Liver (tissue), 9 donors: ENCODE data around the gene FYB2. TPM values are rescaled to one million over a fixed set of nuclear protein-coding genes. Genes with fewer than 3 reads are reported as not detected.

Experiments
- DNase-seq: peaks from one replicate; pipeline ENCODE4 v3.0.0-alpha.2; 2017; ENCODE audit warnings: low spot score
- H3K27ac ChIP-seq, 2 donors: one replicate each; pipeline ENCODE4 v1.7.0; 2013; ENCODE audit warnings: inconsistent platforms in 2 of 2, low read length in 2 of 2, control low read depth in 1 of 2, low read depth in 1 of 2, mild to moderate bottlenecking in 1 of 2
- H3K27me3 ChIP-seq, 4 donors: one replicate each; pipeline versions ENCODE4 v1.6.1 to v1.7.0; 2013; ENCODE audit warnings: low read length in 3 of 4, inconsistent platforms in 1 of 4, mild to moderate bottlenecking in 1 of 4, moderate library complexity in 1 of 4; ENCODE audit not compliant: control insufficient read depth in 4 of 4, insufficient read depth in 4 of 4
- H3K36me3 ChIP-seq, 4 donors: one replicate each; pipeline versions ENCODE4 v1.6.1 to v1.7.0; 2013; ENCODE audit warnings: low read length in 3 of 4, mild to moderate bottlenecking in 3 of 4, low read depth in 1 of 4, moderate library complexity in 1 of 4; ENCODE audit not compliant: control insufficient read depth in 4 of 4, insufficient read depth in 3 of 4
- H3K4me1 ChIP-seq, 4 donors: one replicate each; pipeline versions ENCODE4 v1.6.1 to v1.7.0; 2013; ENCODE audit warnings: low read length in 3 of 4, mild to moderate bottlenecking in 3 of 4, moderate library complexity in 1 of 4; ENCODE audit not compliant: control insufficient read depth in 4 of 4, insufficient read depth in 4 of 4
- H3K4me3 ChIP-seq, 3 donors: one replicate each; pipeline versions ENCODE4 v1.6.1 to v1.7.0; 2013; ENCODE audit warnings: low read length in 3 of 3, control low read depth in 1 of 3, low read depth in 1 of 3, mild to moderate bottlenecking in 1 of 3
- H3K9ac ChIP-seq, 2 donors: one replicate each; pipeline ENCODE4 v1.7.0; 2013; ENCODE audit warnings: low read length in 2 of 2, mild to moderate bottlenecking in 2 of 2, moderate library complexity in 2 of 2, control low read depth in 1 of 2, low read depth in 1 of 2
- H3K9me3 ChIP-seq, 4 donors: one replicate each; pipeline versions ENCODE4 v1.6.1 to v1.7.0; 2013; ENCODE audit warnings: low read length in 3 of 4; ENCODE audit not compliant: control insufficient read depth in 4 of 4
- EGR1 ChIP-seq, 2 donors: IDR thresholded peaks; 2 replicates each; pipeline ENCODE4 v1.6.1; 2016 to 2018; ENCODE audit warnings: antibody characterized with exemption in 2 of 2, low read depth in 2 of 2
- FOXA1 ChIP-seq: IDR thresholded peaks from 2 replicates; pipeline ENCODE4 v1.6.1; 2016; ENCODE audit warnings: antibody characterized with exemption
- FOXA2 ChIP-seq: IDR thresholded peaks from 2 replicates; pipeline ENCODE4 v1.6.1; 2016; ENCODE audit warnings: antibody characterized with exemption
- GABPA ChIP-seq, 2 donors: IDR thresholded peaks in 1 of 2; conservative IDR thresholded peaks in 1 of 2; 2 replicates each; pipeline ENCODE4 v1.6.1; 2016; ENCODE audit warnings: antibody characterized with exemption in 2 of 2, mild to moderate bottlenecking in 1 of 2, moderate library complexity in 1 of 2
- HNF4A ChIP-seq, 2 donors: conservative IDR thresholded peaks; 2 replicates each; pipeline ENCODE4 v1.6.1; 2016; ENCODE audit warnings: antibody characterized with exemption in 2 of 2, mild to moderate bottlenecking in 2 of 2
- HNF4G ChIP-seq: IDR thresholded peaks from 2 replicates; pipeline ENCODE4 v1.6.1; 2016; ENCODE audit warnings: antibody characterized with exemption
- JUND ChIP-seq, 2 donors: IDR thresholded peaks; 2 replicates each; pipeline ENCODE4 v1.6.1; 2016; ENCODE audit warnings: antibody characterized with exemption in 2 of 2
- NR2F2 ChIP-seq: IDR thresholded peaks from 2 replicates; pipeline ENCODE4 v1.6.1; 2016; ENCODE audit warnings: antibody characterized with exemption
- RAD21 ChIP-seq, 2 donors: IDR thresholded peaks; 2 replicates each; pipeline ENCODE4 v1.6.1; 2016; ENCODE audit warnings: antibody characterized with exemption in 2 of 2, mild to moderate bottlenecking in 2 of 2
- RXRA ChIP-seq, 2 donors: IDR thresholded peaks; 2 replicates each; pipeline ENCODE4 v1.6.1; 2017 to 2018; ENCODE audit warnings: antibody characterized with exemption in 2 of 2, mild to moderate bottlenecking in 1 of 2
- SP1 ChIP-seq: IDR thresholded peaks from 2 replicates; pipeline ENCODE4 v1.6.1; 2018; ENCODE audit warnings: antibody characterized with exemption, mild to moderate bottlenecking
- TAF1 ChIP-seq: conservative IDR thresholded peaks from 2 replicates; pipeline ENCODE4 v1.6.1; 2016; ENCODE audit warnings: antibody characterized with exemption, mild to moderate bottlenecking
- YY1 ChIP-seq: IDR thresholded peaks from 2 replicates; pipeline ENCODE4 v1.6.1; 2016; ENCODE audit warnings: antibody characterized with exemption, mild to moderate bottlenecking
- WGBS: extraction: QIAGEN DNeasy Blood & Tissue Kit; methylation state at CpG from one replicate; pipeline ENCODE4 v1.1.7; 2013; 5-methylcytosine and 5-hydroxymethylcytosine counted together
- polyA plus RNA-seq, 2 donors: library from polyadenylated mRNA; stranded (reverse) in 1 of 2; unstranded in 1 of 2; fragments of 200-250 nt in 1 of 2; fragments of >200 nt in 1 of 2; fragmentation: Nextera tagmentation in 1 of 2; extraction: Ambion mirVana in 1 of 2; gene quantifications; one replicate each; pipeline versions ENCODE4 v1.2.1 to v1.2.3, GENCODE V29; 2013 to 2015
- total RNA-seq, 2 donors: library from RNA; depleted of rRNA; stranded (reverse); fragments of >200 nt; gene quantifications; one replicate each; pipeline ENCODE4 v1.2.3, GENCODE V29; 2014
- TF ChIP-seq, protein P1 (sequence below): IDR thresholded peaks from 2 replicates; pipeline ENCODE4 v1.6.1; 2016; ENCODE audit warnings: antibody characterized with exemption
- TF ChIP-seq, protein P2 (sequence below): IDR thresholded peaks from 2 replicates; pipeline ENCODE4 v1.6.1; 2016; ENCODE audit warnings: antibody characterized with exemption
- TF ChIP-seq, protein P3 (sequence below): IDR thresholded peaks from 2 replicates; pipeline ENCODE4 v1.6.1; 2016; ENCODE audit warnings: antibody characterized with exemption
- TF ChIP-seq, protein P4 (sequence below): IDR thresholded peaks from 2 replicates; pipeline ENCODE4 v1.6.1; 2016; ENCODE audit warnings: antibody characterized with exemption, mild to moderate bottlenecking
- TF ChIP-seq, protein P5 (sequence below): fragments of 150-350 bp; IDR thresholded peaks from 2 replicates; pipeline ENCODE4 v1.5.1; 2017; ENCODE audit warnings: improper control_type of control experiment, low read depth, low read length; ENCODE audit not compliant: missing input control
- donor health status: healthy.
- donor health status: healthy.
- donor health status: healthy.
- donor health status: healthy.
- donor health status: healthy.

The FYB2 gene
- total and polyA plus RNA-seq, 4 donors, result 3.3 to 31.3 (median 16.2) TPM

DNA sequence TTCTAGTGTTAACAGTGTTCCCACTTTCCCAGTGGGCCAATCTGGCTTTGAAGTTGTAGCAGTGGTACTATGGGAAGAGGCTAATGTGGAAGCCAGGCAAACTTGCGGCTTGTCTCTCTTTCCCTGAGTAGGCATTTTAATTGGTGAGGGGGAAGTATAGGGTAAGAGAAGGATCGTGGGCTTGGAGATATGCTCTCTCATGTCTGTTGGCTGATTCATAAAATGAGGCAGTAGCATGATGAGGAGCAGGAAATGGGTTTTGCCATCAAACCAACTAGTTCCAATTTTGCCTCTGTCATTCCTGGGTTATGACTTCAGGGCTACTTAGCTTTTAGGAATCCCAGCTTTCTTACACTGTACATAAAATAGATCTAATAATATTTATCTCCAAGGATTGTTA lies 47.5 kb upstream of the FYB2 start:
- H3K27ac ChIP-seq, result no peak overlapping the region
- H3K36me3 ChIP-seq, result peaks cover 0 to 38% (median 22%) of the 10 kb centered on the region in 4 donors
- DNase-seq, result no peak
- H3K9ac ChIP-seq, result no peak overlapping the region
- peaks cover 0 to under 1% (median 0%) of the 10 kb centered on the region in 4 donors for H3K4me1 ChIP-seq
- TF ChIP-seq FOXA2 (no peak), SP1 (no peak), HNF4G (no peak), FOXA1 (no peak), EGR1 (IDR thresholded peaks at IDR 0.05; ENCODE audit: low read depth in 2 of 2) (no peak), YY1 (no peak), JUND (IDR thresholded peaks at IDR 0.05) (no peak), GABPA (IDR thresholded peaks at IDR 0.05 in 1 of 2, conservative IDR thresholded peaks at IDR 0.05 in 1 of 2) (no peak), HNF4A (conservative IDR thresholded peaks at IDR 0.05) (no peak), TAF1 (no peak), RXRA (IDR thresholded peaks at IDR 0.05) (no peak), NR2F2 (no peak), RAD21 (IDR thresholded peaks at IDR 0.05) (no peak)
- TF ChIP-seq, protein P1, sequence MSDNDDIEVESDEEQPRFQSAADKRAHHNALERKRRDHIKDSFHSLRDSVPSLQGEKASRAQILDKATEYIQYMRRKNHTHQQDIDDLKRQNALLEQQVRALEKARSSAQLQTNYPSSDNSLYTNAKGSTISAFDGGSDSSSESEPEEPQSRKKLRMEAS, result no peak
- TF ChIP-seq, protein P2, sequence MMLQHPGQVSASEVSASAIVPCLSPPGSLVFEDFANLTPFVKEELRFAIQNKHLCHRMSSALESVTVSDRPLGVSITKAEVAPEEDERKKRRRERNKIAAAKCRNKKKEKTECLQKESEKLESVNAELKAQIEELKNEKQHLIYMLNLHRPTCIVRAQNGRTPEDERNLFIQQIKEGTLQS, result no peak
- TF ChIP-seq, protein P3, sequence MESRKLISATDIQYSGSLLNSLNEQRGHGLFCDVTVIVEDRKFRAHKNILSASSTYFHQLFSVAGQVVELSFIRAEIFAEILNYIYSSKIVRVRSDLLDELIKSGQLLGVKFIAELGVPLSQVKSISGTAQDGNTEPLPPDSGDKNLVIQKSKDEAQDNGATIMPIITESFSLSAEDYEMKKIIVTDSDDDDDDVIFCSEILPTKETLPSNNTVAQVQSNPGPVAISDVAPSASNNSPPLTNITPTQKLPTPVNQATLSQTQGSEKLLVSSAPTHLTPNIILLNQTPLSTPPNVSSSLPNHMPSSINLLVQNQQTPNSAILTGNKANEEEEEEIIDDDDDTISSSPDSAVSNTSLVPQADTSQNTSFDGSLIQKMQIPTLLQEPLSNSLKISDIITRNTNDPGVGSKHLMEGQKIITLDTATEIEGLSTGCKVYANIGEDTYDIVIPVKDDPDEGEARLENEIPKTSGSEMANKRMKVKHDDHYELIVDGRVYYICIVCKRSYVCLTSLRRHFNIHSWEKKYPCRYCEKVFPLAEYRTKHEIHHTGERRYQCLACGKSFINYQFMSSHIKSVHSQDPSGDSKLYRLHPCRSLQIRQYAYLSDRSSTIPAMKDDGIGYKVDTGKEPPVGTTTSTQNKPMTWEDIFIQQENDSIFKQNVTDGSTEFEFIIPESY, result no peak
- TF ChIP-seq, protein P4, sequence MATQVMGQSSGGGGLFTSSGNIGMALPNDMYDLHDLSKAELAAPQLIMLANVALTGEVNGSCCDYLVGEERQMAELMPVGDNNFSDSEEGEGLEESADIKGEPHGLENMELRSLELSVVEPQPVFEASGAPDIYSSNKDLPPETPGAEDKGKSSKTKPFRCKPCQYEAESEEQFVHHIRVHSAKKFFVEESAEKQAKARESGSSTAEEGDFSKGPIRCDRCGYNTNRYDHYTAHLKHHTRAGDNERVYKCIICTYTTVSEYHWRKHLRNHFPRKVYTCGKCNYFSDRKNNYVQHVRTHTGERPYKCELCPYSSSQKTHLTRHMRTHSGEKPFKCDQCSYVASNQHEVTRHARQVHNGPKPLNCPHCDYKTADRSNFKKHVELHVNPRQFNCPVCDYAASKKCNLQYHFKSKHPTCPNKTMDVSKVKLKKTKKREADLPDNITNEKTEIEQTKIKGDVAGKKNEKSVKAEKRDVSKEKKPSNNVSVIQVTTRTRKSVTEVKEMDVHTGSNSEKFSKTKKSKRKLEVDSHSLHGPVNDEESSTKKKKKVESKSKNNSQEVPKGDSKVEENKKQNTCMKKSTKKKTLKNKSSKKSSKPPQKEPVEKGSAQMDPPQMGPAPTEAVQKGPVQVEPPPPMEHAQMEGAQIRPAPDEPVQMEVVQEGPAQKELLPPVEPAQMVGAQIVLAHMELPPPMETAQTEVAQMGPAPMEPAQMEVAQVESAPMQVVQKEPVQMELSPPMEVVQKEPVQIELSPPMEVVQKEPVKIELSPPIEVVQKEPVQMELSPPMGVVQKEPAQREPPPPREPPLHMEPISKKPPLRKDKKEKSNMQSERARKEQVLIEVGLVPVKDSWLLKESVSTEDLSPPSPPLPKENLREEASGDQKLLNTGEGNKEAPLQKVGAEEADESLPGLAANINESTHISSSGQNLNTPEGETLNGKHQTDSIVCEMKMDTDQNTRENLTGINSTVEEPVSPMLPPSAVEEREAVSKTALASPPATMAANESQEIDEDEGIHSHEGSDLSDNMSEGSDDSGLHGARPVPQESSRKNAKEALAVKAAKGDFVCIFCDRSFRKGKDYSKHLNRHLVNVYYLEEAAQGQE, result no peak
- TF ChIP-seq, protein P5, sequence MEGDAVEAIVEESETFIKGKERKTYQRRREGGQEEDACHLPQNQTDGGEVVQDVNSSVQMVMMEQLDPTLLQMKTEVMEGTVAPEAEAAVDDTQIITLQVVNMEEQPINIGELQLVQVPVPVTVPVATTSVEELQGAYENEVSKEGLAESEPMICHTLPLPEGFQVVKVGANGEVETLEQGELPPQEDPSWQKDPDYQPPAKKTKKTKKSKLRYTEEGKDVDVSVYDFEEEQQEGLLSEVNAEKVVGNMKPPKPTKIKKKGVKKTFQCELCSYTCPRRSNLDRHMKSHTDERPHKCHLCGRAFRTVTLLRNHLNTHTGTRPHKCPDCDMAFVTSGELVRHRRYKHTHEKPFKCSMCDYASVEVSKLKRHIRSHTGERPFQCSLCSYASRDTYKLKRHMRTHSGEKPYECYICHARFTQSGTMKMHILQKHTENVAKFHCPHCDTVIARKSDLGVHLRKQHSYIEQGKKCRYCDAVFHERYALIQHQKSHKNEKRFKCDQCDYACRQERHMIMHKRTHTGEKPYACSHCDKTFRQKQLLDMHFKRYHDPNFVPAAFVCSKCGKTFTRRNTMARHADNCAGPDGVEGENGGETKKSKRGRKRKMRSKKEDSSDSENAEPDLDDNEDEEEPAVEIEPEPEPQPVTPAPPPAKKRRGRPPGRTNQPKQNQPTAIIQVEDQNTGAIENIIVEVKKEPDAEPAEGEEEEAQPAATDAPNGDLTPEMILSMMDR, result no peak
- peaks cover 0 to 5% (median 0%) of the 10 kb centered on the region in 4 donors for H3K9me3 ChIP-seq
- no peaks in the 10 kb centered on the region for H3K27me3 ChIP-seq
- no peak overlapping the region for H3K4me3 ChIP-seq
- 86% methylated on average over 2 of the region's 2 CpGs for WGBS
